GM12878 (cell line): ENCODE measurements around the gene ANKRD13A. TPM values are rescaled to one million over a fixed set of nuclear protein-coding genes. Genes with fewer than 3 reads are reported as not detected.

Source experiments
- ATAC-seq: fragments of 200-7000 bp; cut with Tn5 transposase; 3 replicates; pipeline ENCODE4 v1.9.1; 2020; ENCODE audit warnings: mild to moderate bottlenecking, moderate library complexity
- BruUV-seq: library from RNA; stranded (reverse); fragments of 400-500 nt; replicated peaks from 2 replicates; lab custom pipeline; 2021; lab: Mats Ljungman, UMichigan
- CTCF ChIA-PET: fragments of 300-600 bp; sonication (Branson Sonifier 250); formaldehyde crosslinking; extraction: SDS; loops from one replicate; lab custom pipeline; 2021; ENCODE audit warnings: inconsistent platforms; lab: Yijun Ruan, JAX
- POLR2A ChIA-PET: fragments of 350-600 bp; formaldehyde crosslinking; extraction: SDS; loops from one replicate; lab custom pipeline; 2021; ENCODE audit warnings: inconsistent platforms; lab: Charles Lee
- RAD21 ChIA-PET: fragments of 300-600 bp; sonication (Branson Sonifier 250); formaldehyde crosslinking; loops from one replicate; lab custom pipeline; 2023; ENCODE audit warnings: antibody characterized with exemption; ENCODE audit not compliant: unreplicated experiment; lab: Charles Lee
- SMC1A ChIA-PET: fragments of 300-600 bp; sonication (Branson Sonifier 250); formaldehyde crosslinking; loops from one replicate; lab custom pipeline; 2023; ENCODE audit not compliant: unreplicated experiment, uncharacterized antibody; lab: Charles Lee
- DNase-seq: peaks from one replicate; pipeline ENCODE4 v3.0.0-alpha.2; 2011; ENCODE audit warnings: low read depth, low spot score
- FAIRE-seq: peaks from 3 replicates; lab custom pipeline; 2011; peaks lifted over from hg19 to GRCh38; lab: Jason Lieb, UNC
- H2AFZ ChIP-seq: 2 replicates; pipeline ENCODE4 v1.6.0; 2011; ENCODE audit warnings: low read depth, low read length, control low read depth; ENCODE audit not compliant: control insufficient read depth
- H3K27ac ChIP-seq: 2 replicates; pipeline ENCODE4 v1.5.1; 2011; ENCODE audit warnings: control low read depth; ENCODE audit not compliant: control insufficient read depth, insufficient read depth
- H3K27me3 ChIP-seq, 2 experiments: replicated peaks in 1 of 2; 2 replicates each; pipeline versions ENCODE4 v1.6.0 to v1.6.1; 2011; ENCODE audit warnings: low read length in 1 of 2; ENCODE audit not compliant: control insufficient read depth in 2 of 2, insufficient read depth in 2 of 2
- H3K36me3 ChIP-seq, 2 experiments: 2 replicates each; pipeline ENCODE4 v1.5.1; 2011; ENCODE audit warnings: low read length in 1 of 2; ENCODE audit not compliant: control insufficient read depth in 2 of 2, insufficient read depth in 2 of 2
- H3K4me1 ChIP-seq: 2 replicates; pipeline ENCODE4 v1.6.1; 2011; ENCODE audit warnings: mild to moderate bottlenecking, low read length, moderate library complexity, mixed read lengths; ENCODE audit not compliant: control insufficient read depth, insufficient read depth
- H3K4me2 ChIP-seq: 2 replicates; pipeline ENCODE4 v1.6.0; 2011; ENCODE audit warnings: control low read depth; ENCODE audit not compliant: control insufficient read depth, insufficient read depth
- H3K4me3 ChIP-seq: fragments of 200-600 bp; sonication (generic); 2 replicates; pipeline ENCODE4 v1.5.1; 2016
- H3K79me2 ChIP-seq: 2 replicates; pipeline ENCODE4 v1.6.0; 2011; ENCODE audit warnings: low read length; ENCODE audit not compliant: control insufficient read depth, insufficient read depth
- H3K9ac ChIP-seq: 2 replicates; pipeline ENCODE4 v1.8.0; 2011; ENCODE audit warnings: low read length, control low read depth, mixed read lengths; ENCODE audit not compliant: control insufficient read depth, insufficient read depth
- H3K9me3 ChIP-seq: replicated peaks from 3 replicates; pipeline ENCODE4 v1.5.1; 2011; ENCODE audit warnings: mild to moderate bottlenecking, low read length; ENCODE audit not compliant: control insufficient read depth, insufficient read depth
- H4K20me1 ChIP-seq: 2 replicates; pipeline ENCODE4 v1.6.0; 2011; ENCODE audit not compliant: control insufficient read depth, insufficient read depth
- CHD4 ChIP-seq: fragments of 200-600 bp; sonication (generic); IDR thresholded peaks from 2 replicates; pipeline ENCODE4 v1.6.1; 2016; ENCODE audit warnings: mild to moderate bottlenecking
- GABPA ChIP-seq: IDR thresholded peaks from 2 replicates; pipeline ENCODE4 v1.6.1; 2014; ENCODE audit warnings: antibody characterized with exemption, low read depth, mild to moderate bottlenecking, inconsistent platforms
- HDAC6 ChIP-seq: fragments of 200-600 bp; sonication (generic); IDR thresholded peaks from one replicate; pipeline ENCODE4 v1.8.0; 2017; ENCODE audit warnings: antibody characterized with exemption; ENCODE audit not compliant: unreplicated experiment
- IKZF2 ChIP-seq, 2 experiments: fragments of 450-650 bp; IDR thresholded peaks; 2 replicates each; pipeline ENCODE4 v1.6.1; 2017; ENCODE audit warnings: mild to moderate bottlenecking in 2 of 2, moderate library complexity in 2 of 2
- KAT2A ChIP-seq: conservative IDR thresholded peaks from 2 replicates; pipeline ENCODE4 v1.6.1; 2011; ENCODE audit warnings: low read depth, low read length; ENCODE audit not compliant: control insufficient read depth
- NR2F1 ChIP-seq: fragments of 450-650 bp; conservative IDR thresholded peaks from 2 replicates; pipeline ENCODE4 v1.6.1; 2017; ENCODE audit warnings: mild to moderate bottlenecking
- POLR2A ChIP-seq: IDR thresholded peaks from 2 replicates; pipeline ENCODE4 v1.6.1; 2011; ENCODE audit warnings: low read depth, mild to moderate bottlenecking, low read length
- RUNX3 ChIP-seq: IDR thresholded peaks from 2 replicates; pipeline ENCODE4 v1.6.1; 2012; ENCODE audit warnings: low read length, inconsistent platforms
- STAT3 ChIP-seq: IDR thresholded peaks from 2 replicates; pipeline ENCODE4 v1.6.1; 2011; ENCODE audit warnings: low read depth, low read length, improper control_type of control experiment
- TBL1XR1 ChIP-seq: IDR thresholded peaks from 2 replicates; pipeline ENCODE4 v1.6.1; 2012; ENCODE audit warnings: low read depth, low read length, improper control_type of control experiment
- ZNF207 ChIP-seq: fragments of 450-650 bp; IDR thresholded peaks from 2 replicates; pipeline ENCODE4 v1.6.1; 2014; ENCODE audit warnings: antibody characterized with exemption, mild to moderate bottlenecking, borderline replicate concordance
- ZNF274 ChIP-seq: IDR thresholded peaks from one replicate; pipeline ENCODE4 v1.8.0; 2011; ENCODE audit not compliant: insufficient read length, insufficient read depth
- ZNF687 ChIP-seq: fragments of 450-650 bp; IDR thresholded peaks from 2 replicates; pipeline ENCODE4 v1.6.1; 2017; ENCODE audit warnings: mild to moderate bottlenecking, moderate library complexity
- WGBS: methylation state at CpG from one replicate; pipeline ENCODE4 v1.1.6; 2016; ENCODE audit warnings: low lambda C conversion rate; ENCODE audit not compliant: insufficient replicate concordance, insufficient coverage; ENCODE audit errors: missing lambda C conversion rate; 5-methylcytosine and 5-hydroxymethylcytosine counted together
- in situ Hi-C: fragments of 300-500 bp; cut with MboI; formaldehyde crosslinking; loops from 9 replicates; pipeline ENCODE4 v1.14.3; 2018; ENCODE audit warnings: mixed read lengths
- intact Hi-C: fragments of 100-400 bp; cut with micrococcal nuclease; formaldehyde crosslinking; loops from one replicate; pipeline ENCODE4 v1.14.2; 2022; ENCODE audit not compliant: unreplicated experiment
- polyA plus RNA-seq, 11 experiments: library from polyadenylated mRNA; depleted of rRNA in 4 of 11; unstranded in 6 of 11; stranded (reverse) in 5 of 11; fragments of >200 nt; fragmentation: Nextera tagmentation in 4 of 11; fragmentation: Illumina TruSeq in 1 of 11; extraction: Ambion mirVana in 4 of 11; extraction: Trizol in 1 of 11; gene quantifications; 1 replicate in 1 of 11; 2 replicates in 10 of 11; pipeline versions ENCODE4 v1.2.1 to v1.2.3, GENCODE V29; 2011 to 2016; ENCODE audit warnings: inconsistent platforms in 2 of 11, missing spikeins in 2 of 11, low read depth in 1 of 11
- total RNA-seq, 4 experiments: library from RNA; depleted of rRNA in 3 of 4; stranded (reverse); fragments of >200 nt in 3 of 4; fragmentation: Illumina TruSeq in 1 of 4; extraction: Trizol in 1 of 4; gene quantifications; 2 replicates each; pipeline versions ENCODE4 v1.2.1 to v1.2.3, GENCODE V29; 2013 to 2021
- TF ChIP-seq, protein P1 (sequence below): fragments of 450-650 bp; IDR thresholded peaks from 2 replicates; pipeline ENCODE4 v1.6.1; 2018; ENCODE audit warnings: mild to moderate bottlenecking, low read depth, moderate library complexity; ENCODE audit not compliant: partially characterized antibody

Gene ANKRD13A
- total and polyA plus RNA-seq, 10 of the 15 experiments (the other 5 are each of a cell fraction or from before 2014, with no cell fraction given): 10.2 to 93.4 (median 76.5) TPM

DNA sequence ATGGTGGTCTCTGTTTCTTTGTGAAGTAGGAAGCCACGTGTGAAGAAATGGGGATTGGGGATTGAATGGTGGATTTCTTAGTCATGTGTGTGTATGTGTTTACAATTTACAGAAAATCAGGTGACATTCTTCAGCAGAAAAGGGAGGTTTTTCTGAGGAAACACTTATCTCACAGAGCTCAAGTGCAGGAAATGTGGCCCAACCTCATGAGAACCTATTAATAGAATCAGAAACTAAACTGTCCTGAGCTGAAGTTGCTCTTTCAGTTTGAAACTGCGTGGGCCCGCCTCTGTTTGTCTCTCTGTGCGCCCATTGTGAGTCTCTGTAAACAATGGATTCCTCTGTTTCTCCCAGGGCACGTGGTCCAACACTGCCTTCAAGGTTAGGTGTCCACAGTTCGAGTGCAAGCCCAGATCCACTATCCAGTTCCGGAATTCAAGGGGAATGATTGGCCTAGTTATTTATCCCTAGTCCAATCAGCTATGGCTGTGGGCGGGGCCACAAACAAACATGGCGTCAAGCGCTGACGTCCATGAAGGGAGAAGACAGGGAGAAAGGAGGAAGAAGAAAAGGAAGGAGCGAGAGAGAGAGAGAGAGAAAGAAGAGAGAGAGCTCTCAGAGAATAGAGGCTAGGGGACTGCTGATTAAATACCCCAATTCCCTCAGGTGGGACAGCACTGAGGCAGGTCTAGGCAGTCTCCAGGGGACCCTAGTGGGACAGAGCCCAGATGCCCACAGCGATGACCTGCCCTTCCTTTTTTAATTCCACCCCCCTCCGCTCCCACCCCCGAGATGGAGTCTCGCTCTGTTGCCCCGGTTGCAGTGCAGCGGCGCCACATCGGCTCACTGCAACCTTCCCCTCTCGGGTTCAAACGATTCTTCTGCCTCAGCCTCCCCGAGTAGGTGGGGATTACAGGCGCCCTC is 80.5 kb downstream of the ANKRD13A start:
- H3K79me2 ChIP-seq: no peaks in the 10 kb centered on the region
- BruUV-seq: TSS peak; percentile 91
- peak overlapping the region; percentile 87 for H3K4me2 ChIP-seq
- DNase-seq (peak; percentile 86), ATAC-seq (peak; percentile 98), FAIRE-seq (peak; percentile 97)
- H3K9me3 ChIP-seq: no peaks in the 10 kb centered on the region
- peak overlapping the region; percentile 98 for H2AFZ ChIP-seq
- ChIA-PET RAD21 (interaction anchor here (0.8 to 1.5 kb wide), 8 partner anchors 16 to 76 kb away, joined by 3 to 12 read pairs (median 4); no protein-coding TSS in a partner anchor), SMC1A (interaction anchor here (0.7 to 2.7 kb wide), 9 partner anchors 10 to 590 kb away, joined by 3 to 10 read pairs (median 3); no protein-coding TSS in a partner anchor), CTCF (interaction anchor here (1.3 to 1.5 kb wide), 4 partner anchors 22 to 352 kb away, joined by 3 to 6 read pairs (median 3); no protein-coding TSS in a partner anchor), POLR2A (interaction anchor here (0.5 to 1.8 kb wide), 10 partner anchors 10 to 352 kb away, joined by 3 to 10 read pairs (median 4); no protein-coding TSS in a partner anchor)
- intact Hi-C loops (loop anchor here (2.0 kb wide), 1 partner anchor 31 kb away; the partner anchor contains the start of gene C12orf76), in situ Hi-C loops (no loop called here)
- WGBS: 38% methylated on average over 22 of the region's 24 CpGs
- no peaks in the 10 kb centered on the region for H3K36me3 ChIP-seq
- H3K27ac ChIP-seq: peak overlapping the region; percentile 88
- H3K27me3 ChIP-seq: no peaks in the 10 kb centered on the region
- H3K9ac ChIP-seq: peak overlapping the region; percentile 60
- peak overlapping the region; percentile 38; the same call in 1 of the 2 replicates for H3K4me3 ChIP-seq
- peaks cover 19% of the 10 kb centered on the region for H3K4me1 ChIP-seq
- no peaks in the 10 kb centered on the region for H4K20me1 ChIP-seq
- TF ChIP-seq ZNF274 (no peak), TBL1XR1 (no peak), HDAC6 (no peak), CHD4 (no peak), GABPA (0 out of 2 replicates have a peak, but pooled peaks have one; percentile 29), ZNF207 (peak; percentile 59; the same call in 1 of the 2 replicates), KAT2A (no peak), RUNX3 (peak; percentile 63), IKZF2 (IDR thresholded peaks at IDR 0.05) (peak; percentile 56 to 76; a peak in 3 of 4 replicates), POLR2A (peak; percentile 71), NR2F1 (no peak), ZNF687 (peak; percentile 97), STAT3 (peak; percentile 96)
- TF ChIP-seq, protein P1, sequence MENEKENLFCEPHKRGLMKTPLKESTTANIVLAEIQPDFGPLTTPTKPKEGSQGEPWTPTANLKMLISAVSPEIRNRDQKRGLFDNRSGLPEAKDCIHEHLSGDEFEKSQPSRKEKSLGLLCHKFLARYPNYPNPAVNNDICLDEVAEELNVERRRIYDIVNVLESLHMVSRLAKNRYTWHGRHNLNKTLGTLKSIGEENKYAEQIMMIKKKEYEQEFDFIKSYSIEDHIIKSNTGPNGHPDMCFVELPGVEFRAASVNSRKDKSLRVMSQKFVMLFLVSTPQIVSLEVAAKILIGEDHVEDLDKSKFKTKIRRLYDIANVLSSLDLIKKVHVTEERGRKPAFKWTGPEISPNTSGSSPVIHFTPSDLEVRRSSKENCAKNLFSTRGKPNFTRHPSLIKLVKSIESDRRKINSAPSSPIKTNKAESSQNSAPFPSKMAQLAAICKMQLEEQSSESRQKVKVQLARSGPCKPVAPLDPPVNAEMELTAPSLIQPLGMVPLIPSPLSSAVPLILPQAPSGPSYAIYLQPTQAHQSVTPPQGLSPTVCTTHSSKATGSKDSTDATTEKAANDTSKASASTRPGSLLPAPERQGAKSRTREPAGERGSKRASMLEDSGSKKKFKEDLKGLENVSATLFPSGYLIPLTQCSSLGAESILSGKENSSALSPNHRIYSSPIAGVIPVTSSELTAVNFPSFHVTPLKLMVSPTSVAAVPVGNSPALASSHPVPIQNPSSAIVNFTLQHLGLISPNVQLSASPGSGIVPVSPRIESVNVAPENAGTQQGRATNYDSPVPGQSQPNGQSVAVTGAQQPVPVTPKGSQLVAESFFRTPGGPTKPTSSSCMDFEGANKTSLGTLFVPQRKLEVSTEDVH: no peak
